ENCODE data around the gene CAMK2B.

Gene CAMK2B

GRCh38 chr7:44335184-44335583, 9.8 kb upstream of the CAMK2B start:
- Histone ChIP-seq H3K4ac (ENCODE audit: low read depth, low read length) (no peak overlapping the region), H3K4me2 (ENCODE audit: low read length) (no peak overlapping the region), H3K79me1 (ENCODE audit: low read length) (no peaks in the 10 kb centered on the region), H3K23ac (ENCODE audit: low read length) (no peak overlapping the region), H4K5ac (ENCODE audit: low read length) (no peak overlapping the region), H2AK5ac (ENCODE audit: low read length) (no peak overlapping the region), H3K27ac (ENCODE audit: low read depth, low read length) (no peak overlapping the region), H3K18ac (ENCODE audit: low read length) (no peak overlapping the region), H3K9ac (ENCODE audit: low read length) (no peak overlapping the region), H3K56ac (ENCODE audit: low read length) (no peak overlapping the region), H4K8ac (ENCODE audit: low read depth, low read length) (no peak overlapping the region), H3K36me3 (ENCODE audit: control insufficient read depth, insufficient read depth, low read length) (no peaks in the 10 kb centered on the region), H3K27me3 (ENCODE audit: insufficient read depth, low read length, poor library complexity) (peaks cover 1% of the 10 kb centered on the region), H3K4me1 (ENCODE audit: control insufficient read depth, low read depth, low read length) (no peaks in the 10 kb centered on the region), H3K4me3 (ENCODE audit: low read length) (no peak overlapping the region), H2BK120ac (ENCODE audit: low read depth, low read length) (no peak overlapping the region), H3K79me2 (ENCODE audit: control insufficient read depth, insufficient read depth, low read length) (no peaks in the 10 kb centered on the region), H2BK5ac (ENCODE audit: low read length) (no peak overlapping the region), H2BK15ac (replicated peaks; ENCODE audit: low read depth) (no peak overlapping the region)
- no peak for DNase-seq
- no CpG with 5 or more reads among the region's 4 CpGs for WGBS (ENCODE audit: extremely low coverage, insufficient coverage, low lambda C conversion rate)

- Histone ChIP-seq H4K5ac (ENCODE audit: low read length) (no peak overlapping the region), H3K4me1 (ENCODE audit: control insufficient read depth, low read depth, low read length) (no peaks in the 10 kb centered on the region), H2AK5ac (ENCODE audit: low read length) (no peak overlapping the region), H3K79me2 (ENCODE audit: control insufficient read depth, insufficient read depth, low read length) (no peaks in the 10 kb centered on the region), H2BK15ac (replicated peaks; ENCODE audit: low read depth) (no peak overlapping the region), H3K27me3 (ENCODE audit: insufficient read depth, low read length, poor library complexity) (peaks cover 1% of the 10 kb centered on the region), H2BK5ac (ENCODE audit: low read length) (no peak overlapping the region), H3K9ac (ENCODE audit: low read length) (no peak overlapping the region), H4K8ac (ENCODE audit: low read depth, low read length) (no peak overlapping the region), H3K56ac (ENCODE audit: low read length) (no peak overlapping the region), H3K4ac (ENCODE audit: low read depth, low read length) (no peak overlapping the region), H3K79me1 (ENCODE audit: low read length) (no peaks in the 10 kb centered on the region), H3K18ac (ENCODE audit: low read length) (no peak overlapping the region), H2BK120ac (ENCODE audit: low read depth, low read length) (no peak overlapping the region), H3K27ac (ENCODE audit: low read depth, low read length) (no peak overlapping the region), H3K4me2 (ENCODE audit: low read length) (no peak overlapping the region), H3K36me3 (ENCODE audit: control insufficient read depth, insufficient read depth, low read length) (no peaks in the 10 kb centered on the region), H3K4me3 (ENCODE audit: low read length) (no peak overlapping the region), H3K23ac (ENCODE audit: low read length) (no peak overlapping the region)
- no CpG with 5 or more reads among the region's 11 CpGs for WGBS (ENCODE audit: extremely low coverage, insufficient coverage, low lambda C conversion rate)
- no peak for DNase-seq
Measured at GRCh38 chr7:44334734-44335097, 9.3 kb upstream of the CAMK2B start.

- no peak overlapping the region for H3K4me3 ChIP-seq (ENCODE audit: low read length)
- no peak overlapping the region for H3K9ac ChIP-seq (ENCODE audit: low read length)
- DNase-seq: no peak
- H3K18ac ChIP-seq (ENCODE audit: low read length): no peak overlapping the region
- peaks cover 1% of the 10 kb centered on the region for H3K27me3 ChIP-seq (ENCODE audit: insufficient read depth, low read length, poor library complexity)
- no peak overlapping the region for H3K4me2 ChIP-seq (ENCODE audit: low read length)
- H3K4ac ChIP-seq (ENCODE audit: low read depth, low read length): no peak overlapping the region
- no peaks in the 10 kb centered on the region for H3K79me2 ChIP-seq (ENCODE audit: control insufficient read depth, insufficient read depth, low read length)
- H3K23ac ChIP-seq (ENCODE audit: low read length): no peak overlapping the region
- H3K36me3 ChIP-seq (ENCODE audit: control insufficient read depth, insufficient read depth, low read length): no peaks in the 10 kb centered on the region
- no peak overlapping the region for H3K56ac ChIP-seq (ENCODE audit: low read length)
- H2BK120ac ChIP-seq (ENCODE audit: low read depth, low read length): no peak overlapping the region
- H3K27ac ChIP-seq (ENCODE audit: low read depth, low read length): no peak overlapping the region
- WGBS (ENCODE audit: extremely low coverage, insufficient coverage, low lambda C conversion rate): no CpG with 5 or more reads among the region's 19 CpGs
- no peak overlapping the region for H4K8ac ChIP-seq (ENCODE audit: low read depth, low read length)
- no peak overlapping the region for H4K5ac ChIP-seq (ENCODE audit: low read length)
- no peak overlapping the region for H2AK5ac ChIP-seq (ENCODE audit: low read length)
- H3K79me1 ChIP-seq (ENCODE audit: low read length): no peaks in the 10 kb centered on the region
- no peak overlapping the region for H2BK5ac ChIP-seq (ENCODE audit: low read length)
- no peak overlapping the region for H2BK15ac ChIP-seq (replicated peaks; ENCODE audit: low read depth)
- no peaks in the 10 kb centered on the region for H3K4me1 ChIP-seq (ENCODE audit: control insufficient read depth, low read depth, low read length)
Measured at GRCh38 chr7:44333911-44334733, 8.7 kb upstream of the CAMK2B start.

- H3K4ac ChIP-seq (ENCODE audit: low read depth, low read length): no peak overlapping the region
- no peak overlapping the region for H2BK5ac ChIP-seq (ENCODE audit: low read length)
- no CpG with 5 or more reads among the region's 5 CpGs for WGBS (ENCODE audit: extremely low coverage, insufficient coverage, low lambda C conversion rate)
- H3K79me1 ChIP-seq (ENCODE audit: low read length): no peaks in the 10 kb centered on the region
- no peak overlapping the region for H2AK5ac ChIP-seq (ENCODE audit: low read length)
- no peaks in the 10 kb centered on the region for H3K4me1 ChIP-seq (ENCODE audit: control insufficient read depth, low read depth, low read length)
- H4K5ac ChIP-seq (ENCODE audit: low read length): no peak overlapping the region
- H3K23ac ChIP-seq (ENCODE audit: low read length): no peak overlapping the region
- H4K8ac ChIP-seq (ENCODE audit: low read depth, low read length): no peak overlapping the region
- no peak overlapping the region for H3K4me2 ChIP-seq (ENCODE audit: low read length)
- H2BK120ac ChIP-seq (ENCODE audit: low read depth, low read length): no peak overlapping the region
- H2BK15ac ChIP-seq (replicated peaks; ENCODE audit: low read depth): no peak overlapping the region
- H3K56ac ChIP-seq (ENCODE audit: low read length): no peak overlapping the region
- DNase-seq: no peak
- no peak overlapping the region for H3K27ac ChIP-seq (ENCODE audit: low read depth, low read length)
- H3K79me2 ChIP-seq (ENCODE audit: control insufficient read depth, insufficient read depth, low read length): no peaks in the 10 kb centered on the region
- no peak overlapping the region for H3K18ac ChIP-seq (ENCODE audit: low read length)
- H3K9ac ChIP-seq (ENCODE audit: low read length): no peak overlapping the region
- no peak overlapping the region for H3K4me3 ChIP-seq (ENCODE audit: low read length)
- peaks cover 2% of the 10 kb centered on the region for H3K27me3 ChIP-seq (ENCODE audit: insufficient read depth, low read length, poor library complexity)
- H3K36me3 ChIP-seq (ENCODE audit: control insufficient read depth, insufficient read depth, low read length): no peaks in the 10 kb centered on the region
Measured at GRCh38 chr7:44331682-44332081, 6.3 kb upstream of the CAMK2B start.

GRCh38 chr7:44330331-44330730, 4.9 kb upstream of the CAMK2B start:
- no CpG with 5 or more reads among the region's 6 CpGs for WGBS (ENCODE audit: extremely low coverage, insufficient coverage, low lambda C conversion rate)
- no peak overlapping the region for H2AK5ac ChIP-seq (ENCODE audit: low read length)
- H3K4me2 ChIP-seq (ENCODE audit: low read length): no peak overlapping the region
- no peaks in the 10 kb centered on the region for H3K4me1 ChIP-seq (ENCODE audit: control insufficient read depth, low read depth, low read length)
- H2BK15ac ChIP-seq (replicated peaks; ENCODE audit: low read depth): no peak overlapping the region
- no peaks in the 10 kb centered on the region for H3K79me1 ChIP-seq (ENCODE audit: low read length)
- H3K27ac ChIP-seq (ENCODE audit: low read depth, low read length): no peak overlapping the region
- no peak overlapping the region for H2BK120ac ChIP-seq (ENCODE audit: low read depth, low read length)
- no peak overlapping the region for H3K23ac ChIP-seq (ENCODE audit: low read length)
- H3K9ac ChIP-seq (ENCODE audit: low read length): no peak overlapping the region
- H3K36me3 ChIP-seq (ENCODE audit: control insufficient read depth, insufficient read depth, low read length): no peaks in the 10 kb centered on the region
- peaks cover 11% of the 10 kb centered on the region for H3K27me3 ChIP-seq (ENCODE audit: insufficient read depth, low read length, poor library complexity)
- no peak overlapping the region for H3K18ac ChIP-seq (ENCODE audit: low read length)
- H3K79me2 ChIP-seq (ENCODE audit: control insufficient read depth, insufficient read depth, low read length): no peaks in the 10 kb centered on the region
- H4K5ac ChIP-seq (ENCODE audit: low read length): no peak overlapping the region
- no peak overlapping the region for H4K8ac ChIP-seq (ENCODE audit: low read depth, low read length)
- DNase-seq: no peak
- no peak overlapping the region for H3K4ac ChIP-seq (ENCODE audit: low read depth, low read length)
- H2BK5ac ChIP-seq (ENCODE audit: low read length): no peak overlapping the region
- H3K56ac ChIP-seq (ENCODE audit: low read length): no peak overlapping the region
- H3K4me3 ChIP-seq (ENCODE audit: low read length): no peak overlapping the region

GRCh38 chr7:44329888-44330287, 4.5 kb upstream of the CAMK2B start:
- Histone ChIP-seq H2BK15ac (replicated peaks; ENCODE audit: low read depth) (no peak overlapping the region), H4K8ac (ENCODE audit: low read depth, low read length) (no peak overlapping the region), H3K79me2 (ENCODE audit: control insufficient read depth, insufficient read depth, low read length) (no peaks in the 10 kb centered on the region), H4K5ac (ENCODE audit: low read length) (no peak overlapping the region), H3K4ac (ENCODE audit: low read depth, low read length) (no peak overlapping the region), H3K9ac (ENCODE audit: low read length) (no peak overlapping the region), H3K79me1 (ENCODE audit: low read length) (no peaks in the 10 kb centered on the region), H3K23ac (ENCODE audit: low read length) (no peak overlapping the region), H3K4me1 (ENCODE audit: control insufficient read depth, low read depth, low read length) (no peaks in the 10 kb centered on the region), H3K27me3 (ENCODE audit: insufficient read depth, low read length, poor library complexity) (peaks cover 14% of the 10 kb centered on the region), H3K4me2 (ENCODE audit: low read length) (no peak overlapping the region), H3K56ac (ENCODE audit: low read length) (no peak overlapping the region), H2BK5ac (ENCODE audit: low read length) (no peak overlapping the region), H3K18ac (ENCODE audit: low read length) (no peak overlapping the region), H2AK5ac (ENCODE audit: low read length) (no peak overlapping the region), H2BK120ac (ENCODE audit: low read depth, low read length) (no peak overlapping the region), H3K36me3 (ENCODE audit: control insufficient read depth, insufficient read depth, low read length) (no peaks in the 10 kb centered on the region), H3K27ac (ENCODE audit: low read depth, low read length) (no peak overlapping the region), H3K4me3 (ENCODE audit: low read length) (no peak overlapping the region)
- no peak for DNase-seq
- no CpG with 5 or more reads among the region's 3 CpGs for WGBS (ENCODE audit: extremely low coverage, insufficient coverage, low lambda C conversion rate)
